ENCODE results near the gene CTU2.
A peak's percentile ranks its signal among the peaks of the same experiment; 100 is the strongest.

Gene CTU2

DNA sequence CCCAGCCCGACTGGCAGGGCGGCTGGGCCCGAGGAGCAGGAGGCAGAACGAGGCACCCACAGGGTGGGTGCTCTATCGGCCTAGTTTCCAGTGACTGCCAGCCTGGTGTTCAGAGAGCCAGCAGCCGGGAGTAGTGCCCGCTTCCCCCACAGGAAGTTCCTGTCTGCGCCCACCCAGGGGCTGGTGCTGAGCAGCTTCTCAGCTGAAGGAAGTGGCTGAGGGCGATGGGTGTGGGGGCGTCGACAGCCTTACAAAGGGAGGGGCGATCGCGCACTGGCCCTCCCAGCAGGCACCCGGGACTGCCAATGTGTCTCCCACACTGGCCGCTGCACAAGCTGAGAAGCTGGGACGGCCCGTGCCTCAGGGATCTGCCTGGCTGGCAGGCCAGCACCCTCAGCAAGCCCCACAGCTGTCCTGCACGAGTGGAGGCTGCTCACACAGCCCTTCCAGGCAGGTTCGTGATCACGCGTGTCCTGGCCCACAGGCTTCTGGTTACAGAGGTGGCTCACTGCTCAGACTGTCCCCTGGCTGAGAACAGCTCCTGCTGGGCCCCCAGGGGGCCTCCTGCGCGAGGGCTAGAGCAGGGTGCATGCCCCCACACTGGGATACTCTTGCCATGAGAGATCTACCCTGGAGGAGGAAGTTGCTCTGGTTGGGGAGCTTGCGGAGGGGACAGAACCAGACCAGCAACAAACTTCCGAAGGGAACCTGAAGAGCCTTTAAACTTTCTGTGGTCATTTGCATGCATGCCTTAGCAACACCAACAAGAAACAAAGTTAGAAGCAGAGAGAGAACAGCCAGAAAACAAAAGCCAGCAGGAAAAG lies 2.6 kb upstream of the CTU2 start:
- POLR2A ChIA-PET = interaction anchor here (1.0 kb wide), 1 partner anchor 29 kb away, joined by 10 read pairs; no protein-coding TSS in a partner anchor
- no peak overlapping the region for H3K27ac ChIP-seq (ENCODE audit: extremely low read depth, low read depth, low read length)
- no peaks in the 10 kb centered on the region for H3K4me1 ChIP-seq (ENCODE audit: control insufficient read depth, insufficient read depth, low read length)
- H3K9me3 ChIP-seq (ENCODE audit: control insufficient read depth, insufficient read depth, low read depth, low read length) = no peaks in the 10 kb centered on the region
- H3K36me3 ChIP-seq (ENCODE audit: control insufficient read depth in 2 of 2, insufficient read depth in 1 of 2, low read length in 2 of 2) = peaks cover 0 to 33% of the 10 kb centered on the region in 2 experiments; a peak in 1 of 3 replicates
- no peak for TF ChIP-seq ZNF623 (tag by site-specific recombination; IDR thresholded peaks at IDR 0.05)
- TF ChIP-seq, protein P1, sequence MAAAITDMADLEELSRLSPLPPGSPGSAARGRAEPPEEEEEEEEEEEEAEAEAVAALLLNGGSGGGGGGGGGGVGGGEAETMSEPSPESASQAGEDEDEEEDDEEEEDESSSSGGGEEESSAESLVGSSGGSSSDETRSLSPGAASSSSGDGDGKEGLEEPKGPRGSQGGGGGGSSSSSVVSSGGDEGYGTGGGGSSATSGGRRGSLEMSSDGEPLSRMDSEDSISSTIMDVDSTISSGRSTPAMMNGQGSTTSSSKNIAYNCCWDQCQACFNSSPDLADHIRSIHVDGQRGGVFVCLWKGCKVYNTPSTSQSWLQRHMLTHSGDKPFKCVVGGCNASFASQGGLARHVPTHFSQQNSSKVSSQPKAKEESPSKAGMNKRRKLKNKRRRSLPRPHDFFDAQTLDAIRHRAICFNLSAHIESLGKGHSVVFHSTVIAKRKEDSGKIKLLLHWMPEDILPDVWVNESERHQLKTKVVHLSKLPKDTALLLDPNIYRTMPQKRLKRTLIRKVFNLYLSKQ (tag by site-specific recombination; IDR thresholded peaks at IDR 0.05; ENCODE audit: borderline replicate concordance) = no peak
- peak; percentile 33 for TF ChIP-seq ZIC2 (tag by site-specific recombination; IDR thresholded peaks at IDR 0.05)
- peak; percentile 39; the same call in 1 of the 2 replicates for TF ChIP-seq ZFHX2 (tag by site-specific recombination; conservative IDR thresholded peaks at IDR 0.05)
- TF ChIP-seq SP2 (tag by site-specific recombination; IDR thresholded peaks at IDR 0.05) = peak; percentile 30; the same call in 1 of the 2 replicates
- TF ChIP-seq KLF1 (tag by site-specific recombination; IDR thresholded peaks at IDR 0.05) = peak; percentile 63; the same call in 1 of the 2 replicates
- peak; percentile 75 for TF ChIP-seq EGR2 (tag by site-specific recombination; IDR thresholded peaks at IDR 0.05; ENCODE audit: low read depth)
- TF ChIP-seq ZNF510 (tag by site-specific recombination; IDR thresholded peaks at IDR 0.05; ENCODE audit: insufficient replicate concordance) = no peak
- peak; percentile 61 for TF ChIP-seq GLIS1 (tag by site-specific recombination; IDR thresholded peaks at IDR 0.05)
- no peak for TF ChIP-seq SP7 (tag by site-specific recombination; IDR thresholded peaks at IDR 0.05)
- CTCF ChIA-PET = interaction anchor here (0.5 to 0.7 kb wide), 3 partner anchors 92 to 510 kb away, joined by 3 to 4 read pairs (median 4); no protein-coding TSS in a partner anchor
- no peak overlapping the region for H3K4me3 ChIP-seq (ENCODE audit: low read depth, low read length)

DNA sequence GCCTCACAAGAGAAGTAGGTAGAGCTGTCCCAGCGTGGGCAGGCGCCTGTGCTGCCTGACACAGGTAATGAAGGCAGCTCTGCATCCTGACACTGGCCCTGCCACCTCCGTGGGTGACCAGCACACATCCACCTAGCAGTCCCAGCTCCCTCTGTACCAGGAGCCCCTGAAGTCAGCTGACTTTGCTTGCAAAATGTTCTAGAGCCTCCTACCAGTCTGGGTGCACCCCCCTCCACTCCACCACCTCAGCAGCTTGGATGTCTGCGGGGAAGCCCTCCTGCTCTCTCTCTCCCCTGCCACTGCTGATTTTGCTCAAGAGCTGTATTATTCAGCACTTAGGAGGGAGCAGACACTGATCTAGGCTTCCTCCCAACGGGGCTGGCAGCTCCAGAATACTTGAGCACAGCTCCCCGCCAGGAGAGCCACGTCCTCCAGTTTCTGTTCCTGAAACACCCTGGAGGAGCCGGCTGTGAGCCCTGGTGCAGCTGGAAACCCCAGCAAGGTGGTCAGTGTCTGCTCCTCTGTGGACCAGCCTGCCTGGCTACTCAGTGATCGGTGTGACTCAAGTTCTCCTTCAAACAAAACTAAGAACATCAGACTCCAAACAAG lies 1.1 kb upstream of the CTU2 start:
- Histone ChIP-seq H3K9me3 (ENCODE audit: control insufficient read depth, insufficient read depth, low read depth, low read length) (no peaks in the 10 kb centered on the region), H3K4me3 (ENCODE audit: low read depth, low read length) (peak overlapping the region; percentile 75), H3K4me1 (ENCODE audit: control insufficient read depth, insufficient read depth, low read length) (no peaks in the 10 kb centered on the region), H3K36me3 (ENCODE audit: control insufficient read depth in 2 of 2, insufficient read depth in 1 of 2, low read length in 2 of 2) (peaks cover 0 to 25% of the 10 kb centered on the region in 2 experiments; a peak in 1 of 3 replicates), H3K27ac (ENCODE audit: extremely low read depth, low read depth, low read length) (peak overlapping the region; percentile 70; the same call in 1 of the 2 replicates)
- ChIA-PET POLR2A (interaction anchor here (0.8 to 1.5 kb wide), 2 partner anchors 8 to 14 kb away, joined by 3 read pairs; no protein-coding TSS in a partner anchor), CTCF (interaction anchor here (0.8 to 1.6 kb wide), 3 partner anchors 24 to 42 kb away, joined by 3 to 6 read pairs (median 4); partner anchors contain the start of gene MVD)
- TF ChIP-seq ZNF19 (tag by site-specific recombination; IDR thresholded peaks at IDR 0.05; ENCODE audit: low read depth) = no peak
- TF ChIP-seq, protein P2, sequence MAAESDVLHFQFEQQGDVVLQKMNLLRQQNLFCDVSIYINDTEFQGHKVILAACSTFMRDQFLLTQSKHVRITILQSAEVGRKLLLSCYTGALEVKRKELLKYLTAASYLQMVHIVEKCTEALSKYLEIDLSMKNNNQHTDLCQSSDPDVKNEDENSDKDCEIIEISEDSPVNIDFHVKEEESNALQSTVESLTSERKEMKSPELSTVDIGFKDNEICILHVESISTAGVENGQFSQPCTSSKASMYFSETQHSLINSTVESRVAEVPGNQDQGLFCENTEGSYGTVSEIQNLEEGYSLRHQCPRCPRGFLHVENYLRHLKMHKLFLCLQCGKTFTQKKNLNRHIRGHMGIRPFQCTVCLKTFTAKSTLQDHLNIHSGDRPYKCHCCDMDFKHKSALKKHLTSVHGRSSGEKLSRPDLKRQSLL (tag by site-specific recombination; IDR thresholded peaks at IDR 0.05) = peak; percentile 65; the same call in 1 of the 2 replicates

DNA sequence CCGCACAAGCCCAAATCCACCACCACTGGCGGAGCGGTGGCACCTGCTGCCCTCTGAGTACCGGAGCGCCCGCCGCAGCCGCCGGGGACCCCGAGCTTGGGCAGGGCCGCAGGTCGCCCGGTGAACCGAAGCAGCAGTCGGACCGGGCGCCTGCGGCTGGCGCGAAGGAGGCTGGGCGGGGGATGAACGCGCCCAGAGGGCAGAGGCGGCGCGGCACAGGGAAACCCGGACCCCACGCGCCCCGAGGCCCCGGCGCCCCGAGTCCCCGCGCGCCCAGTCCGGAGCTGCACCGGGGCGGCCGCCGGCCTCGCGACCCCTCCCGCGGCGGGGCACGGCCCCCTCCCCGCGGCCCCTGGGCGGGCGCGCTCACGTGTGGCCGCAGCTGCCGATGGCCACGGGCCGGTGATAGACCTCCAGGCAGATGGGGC lies 488 bp upstream of the CTU2 start:
- Histone ChIP-seq H3K9me3 (ENCODE audit: control insufficient read depth, insufficient read depth, low read depth, low read length) (no peaks in the 10 kb centered on the region), H3K36me3 (ENCODE audit: control insufficient read depth in 2 of 2, insufficient read depth in 1 of 2, low read length in 2 of 2) (peaks cover 0 to 23% of the 10 kb centered on the region in 2 experiments; a peak in 1 of 3 replicates), H3K4me1 (ENCODE audit: control insufficient read depth, insufficient read depth, low read length) (no peaks in the 10 kb centered on the region), H3K27ac (ENCODE audit: extremely low read depth, low read depth, low read length) (peak overlapping the region; percentile 70; the same call in 1 of the 2 replicates), H3K4me3 (ENCODE audit: low read depth, low read length) (peak overlapping the region; percentile 75)
- CTCF ChIA-PET = interaction anchor here (1.6 kb wide), 1 partner anchor 31 kb away, joined by 6 read pairs; no protein-coding TSS in a partner anchor
- POLR2A ChIA-PET = interaction anchor here (0.8 to 1.5 kb wide), 3 partner anchors 9 to 43 kb away, joined by 3 read pairs; partner anchors contain the start of gene MVD
- TF ChIP-seq, protein P3, sequence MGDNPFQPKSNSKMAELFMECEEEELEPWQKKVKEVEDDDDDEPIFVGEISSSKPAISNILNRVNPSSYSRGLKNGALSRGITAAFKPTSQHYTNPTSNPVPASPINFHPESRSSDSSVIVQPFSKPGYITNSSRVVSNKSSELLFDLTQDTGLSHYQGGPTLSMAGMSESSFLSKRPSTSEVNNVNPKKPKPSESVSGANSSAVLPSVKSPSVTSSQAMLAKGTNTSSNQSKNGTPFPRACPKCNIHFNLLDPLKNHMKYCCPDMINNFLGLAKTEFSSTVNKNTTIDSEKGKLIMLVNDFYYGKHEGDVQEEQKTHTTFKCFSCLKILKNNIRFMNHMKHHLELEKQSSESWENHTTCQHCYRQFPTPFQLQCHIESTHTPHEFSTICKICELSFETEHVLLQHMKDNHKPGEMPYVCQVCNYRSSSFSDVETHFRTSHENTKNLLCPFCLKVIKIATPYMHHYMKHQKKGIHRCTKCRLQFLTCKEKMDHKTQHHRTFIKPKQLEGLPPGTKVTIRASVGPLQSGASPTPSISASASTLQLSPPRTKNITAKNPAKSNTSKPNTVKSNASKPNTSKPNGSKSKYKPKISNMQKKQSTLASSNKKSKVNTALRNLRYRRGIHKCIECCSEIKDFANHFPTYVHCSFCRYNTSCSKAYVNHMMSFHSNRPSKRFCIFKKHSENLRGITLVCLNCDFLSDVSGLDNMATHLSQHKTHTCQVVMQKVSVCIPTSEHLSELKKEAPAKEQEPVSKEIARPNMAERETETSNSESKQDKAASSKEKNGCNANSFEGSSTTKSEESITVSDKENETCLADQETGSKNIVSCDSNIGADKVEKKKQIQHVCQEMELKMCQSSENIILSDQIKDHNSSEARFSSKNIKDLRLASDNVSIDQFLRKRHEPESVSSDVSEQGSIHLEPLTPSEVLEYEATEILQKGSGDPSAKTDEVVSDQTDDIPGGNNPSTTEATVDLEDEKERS (tag by site-specific recombination; IDR thresholded peaks at IDR 0.05) = no peak
- no peak for TF ChIP-seq ZNF19 (tag by site-specific recombination; IDR thresholded peaks at IDR 0.05; ENCODE audit: low read depth)
- TF ChIP-seq ZNF24 (tag by site-specific recombination; IDR thresholded peaks at IDR 0.05) = no peak
- no peak for TF ChIP-seq ZBTB7A (tag by site-specific recombination; IDR thresholded peaks at IDR 0.05; ENCODE audit: low read depth)
- TF ChIP-seq ZNF350 (tag by site-specific recombination; IDR thresholded peaks at IDR 0.05) = no peak
- TF ChIP-seq ZBTB20 (tag by site-specific recombination; IDR thresholded peaks at IDR 0.05) = no peak
- TF ChIP-seq ZSCAN23 (tag by site-specific recombination; IDR thresholded peaks at IDR 0.05) = no peak
- no peak for TF ChIP-seq MYNN (tag by site-specific recombination; IDR thresholded peaks at IDR 0.05; ENCODE audit: borderline replicate concordance)
- TF ChIP-seq ZFP3 (tag by site-specific recombination; IDR thresholded peaks at IDR 0.05; ENCODE audit: low read depth) = no peak
- no peak for TF ChIP-seq ZNF16 (tag by site-specific recombination; IDR thresholded peaks at IDR 0.05; ENCODE audit: low read depth)
- TF ChIP-seq ZNF433 (tag by site-specific recombination; IDR thresholded peaks at IDR 0.05; ENCODE audit: low read depth) = no peak

All from HEK293 (cell line).